Breast epithelium (tissue), 4 donors: ENCODE measurements around the gene KCNK10. TPM values are rescaled to one million over a fixed set of nuclear protein-coding genes. Genes with fewer than 3 reads are reported as not detected.

Experiments used
- DNase-seq, 2 donors: peaks; one replicate each; pipeline ENCODE4 v3.0.0-alpha.2; 2019; ENCODE audit warnings: low spot score in 2 of 2
- H3K27ac ChIP-seq, 2 donors: fragments of 200-600 bp; sonication (generic) in 1 of 2; one replicate each; pipeline ENCODE4 v1.5.1; 2016 to 2019; ENCODE audit warnings: mild to moderate bottlenecking in 1 of 2
- H3K27me3 ChIP-seq, 2 donors: fragments of 200-600 bp; sonication (generic) in 1 of 2; one replicate each; pipeline versions ENCODE4 v1.5.1 to v1.6.0; 2017 to 2019; ENCODE audit warnings: control low read depth in 1 of 2, mild to moderate bottlenecking in 1 of 2
- H3K36me3 ChIP-seq: fragments of 200-600 bp; one replicate; pipeline ENCODE4 v1.5.1; 2019
- H3K4me1 ChIP-seq, 2 donors: fragments of 200-600 bp; sonication (generic); one replicate each; pipeline ENCODE4 v1.5.1; 2016 to 2019; ENCODE audit warnings: control low read depth in 1 of 2
- H3K4me3 ChIP-seq, 3 donors: fragments of 200-600 bp; sonication (generic); 1 replicate in 2 of 3; 2 replicates in 1 of 3; pipeline ENCODE4 v1.5.1; 2016 to 2019; ENCODE audit warnings: mild to moderate bottlenecking in 3 of 3, moderate library complexity in 2 of 3
- H3K9me3 ChIP-seq, 2 donors: fragments of 200-600 bp; sonication (generic) in 1 of 2; one replicate each; pipeline ENCODE4 v1.5.1; 2016 to 2019; ENCODE audit warnings: control low read depth in 1 of 2
- POLR2A ChIP-seq: fragments of 450-650 bp; IDR thresholded peaks from one replicate; pipeline ENCODE4 v1.6.1; 2016; ENCODE audit warnings: antibody characterized with exemption, mild to moderate bottlenecking, moderate library complexity
- POLR2AphosphoS5 ChIP-seq, 3 donors: sonication (generic); formaldehyde crosslinking; IDR thresholded peaks; one replicate each; pipeline ENCODE4 v1.6.1; 2017; ENCODE audit warnings: antibody characterized with exemption in 3 of 3
- intact Hi-C: fragments of 100-400 bp; cut with DNase I; formaldehyde crosslinking; loops from one replicate; pipeline ENCODE4 v1.15.1; 2023; ENCODE audit warnings: low total_unique reads
- total RNA-seq, 3 donors: library from RNA; depleted of rRNA; stranded (reverse); fragments of >200 nt; gene quantifications; one replicate each; pipeline ENCODE4 v1.1.0, GENCODE V29; 2016
- TF ChIP-seq, protein P1 (sequence below), 3 donors: fragments of 450-650 bp; IDR thresholded peaks; one replicate each; pipeline ENCODE4 v1.5.1; 2016 to 2017; ENCODE audit warnings: antibody characterized with exemption in 3 of 3, mild to moderate bottlenecking in 3 of 3, moderate library complexity in 3 of 3

The KCNK10 gene
- total RNA-seq, 3 donors from 2014 or later = 0.33 TPM; not detected in 2

DNA sequence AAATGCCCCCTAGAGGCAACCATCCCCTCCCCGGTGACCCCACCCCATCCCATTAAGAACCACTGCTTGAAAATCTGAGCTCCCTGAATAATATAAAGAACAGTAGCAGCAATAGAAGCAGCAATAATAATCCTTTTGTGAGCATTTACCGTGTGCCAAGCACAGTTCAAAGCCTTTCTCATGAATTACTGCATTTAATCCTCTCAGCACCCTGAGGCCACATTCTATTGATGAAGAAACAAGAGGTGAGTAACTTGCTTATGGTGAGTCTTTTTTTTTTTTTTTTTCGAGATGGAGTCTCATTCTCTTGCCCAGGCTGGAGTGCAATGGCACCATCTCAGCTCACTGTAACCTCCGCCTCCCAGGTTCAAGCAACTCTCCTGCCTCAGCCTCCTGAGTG is 65.0 kb downstream of the KCNK10 start:
- Histone ChIP-seq H3K4me1 (no peaks in the 10 kb centered on the region), H3K4me3 (no peak overlapping the region), H3K36me3 (no peaks in the 10 kb centered on the region), H3K9me3 (no peaks in the 10 kb centered on the region), H3K27ac (peak overlapping the region in 1 of 2 donors; percentile 0), H3K27me3 (no peaks in the 10 kb centered on the region)
- intact Hi-C loops = no loop called here
- no peak for DNase-seq
- TF ChIP-seq POLR2AphosphoS5 (IDR thresholded peaks at IDR 0.05) (no peak), POLR2A (no peak)
- TF ChIP-seq, protein P1, sequence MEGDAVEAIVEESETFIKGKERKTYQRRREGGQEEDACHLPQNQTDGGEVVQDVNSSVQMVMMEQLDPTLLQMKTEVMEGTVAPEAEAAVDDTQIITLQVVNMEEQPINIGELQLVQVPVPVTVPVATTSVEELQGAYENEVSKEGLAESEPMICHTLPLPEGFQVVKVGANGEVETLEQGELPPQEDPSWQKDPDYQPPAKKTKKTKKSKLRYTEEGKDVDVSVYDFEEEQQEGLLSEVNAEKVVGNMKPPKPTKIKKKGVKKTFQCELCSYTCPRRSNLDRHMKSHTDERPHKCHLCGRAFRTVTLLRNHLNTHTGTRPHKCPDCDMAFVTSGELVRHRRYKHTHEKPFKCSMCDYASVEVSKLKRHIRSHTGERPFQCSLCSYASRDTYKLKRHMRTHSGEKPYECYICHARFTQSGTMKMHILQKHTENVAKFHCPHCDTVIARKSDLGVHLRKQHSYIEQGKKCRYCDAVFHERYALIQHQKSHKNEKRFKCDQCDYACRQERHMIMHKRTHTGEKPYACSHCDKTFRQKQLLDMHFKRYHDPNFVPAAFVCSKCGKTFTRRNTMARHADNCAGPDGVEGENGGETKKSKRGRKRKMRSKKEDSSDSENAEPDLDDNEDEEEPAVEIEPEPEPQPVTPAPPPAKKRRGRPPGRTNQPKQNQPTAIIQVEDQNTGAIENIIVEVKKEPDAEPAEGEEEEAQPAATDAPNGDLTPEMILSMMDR (IDR thresholded peaks at IDR 0.05) = no peak

DNA sequence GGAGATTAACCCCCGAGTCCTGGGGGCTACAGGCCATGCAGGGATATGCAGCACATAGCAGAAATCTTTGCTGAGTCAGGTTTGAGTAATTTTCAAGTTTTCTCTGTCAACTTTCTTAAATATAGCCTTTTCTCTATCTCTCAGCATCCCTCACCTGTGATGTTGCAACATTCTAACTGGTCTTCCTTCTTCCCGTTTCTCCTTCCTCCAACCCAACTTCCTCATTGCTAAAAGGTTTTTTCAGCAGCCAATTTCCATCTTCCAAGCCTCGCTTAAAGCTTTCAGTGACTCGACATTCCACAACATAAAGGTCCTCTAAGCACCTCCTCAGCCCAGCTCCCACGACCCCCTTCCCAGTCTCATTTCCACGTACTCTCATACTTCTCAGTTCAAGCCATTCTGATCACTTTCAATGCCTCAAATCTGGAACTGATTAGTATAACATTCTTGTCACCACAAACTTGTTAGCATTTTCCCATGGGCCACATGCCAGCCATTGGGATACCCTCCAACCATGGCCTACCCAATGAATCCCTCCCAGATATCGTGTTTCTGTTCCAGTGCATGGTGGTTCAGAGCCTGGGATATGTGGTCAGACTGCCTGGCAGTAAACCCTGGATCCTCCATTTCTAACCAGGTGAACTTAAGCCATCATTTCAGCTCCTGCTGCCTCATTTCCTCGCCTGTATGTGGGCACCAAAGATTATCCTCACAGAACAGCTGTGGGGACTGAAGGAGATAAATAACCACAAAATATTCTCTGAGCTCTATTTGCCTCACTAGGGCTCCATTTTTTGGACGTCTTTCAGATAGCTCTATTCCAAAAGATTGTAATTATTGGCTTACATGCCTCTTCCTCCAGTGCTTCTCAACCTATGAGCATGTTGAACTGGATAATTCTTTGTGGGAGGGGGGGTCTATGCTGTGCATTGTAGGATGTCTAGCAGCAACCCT is 65.8 kb downstream of the KCNK10 start:
- TF ChIP-seq, protein P1 (IDR thresholded peaks at IDR 0.05) = no peak
- TF ChIP-seq POLR2AphosphoS5 (IDR thresholded peaks at IDR 0.05) = no peak
- no peak for TF ChIP-seq POLR2A
- H3K4me3 ChIP-seq = no peak overlapping the region
- DNase-seq = no peak
- no peaks in the 10 kb centered on the region for H3K27me3 ChIP-seq
- peak overlapping the region in 1 of 2 donors; percentile 0 for H3K27ac ChIP-seq
- no peaks in the 10 kb centered on the region for H3K36me3 ChIP-seq
- no peaks in the 10 kb centered on the region for H3K4me1 ChIP-seq
- H3K9me3 ChIP-seq = no peaks in the 10 kb centered on the region
- intact Hi-C loops = no loop called here

DNA sequence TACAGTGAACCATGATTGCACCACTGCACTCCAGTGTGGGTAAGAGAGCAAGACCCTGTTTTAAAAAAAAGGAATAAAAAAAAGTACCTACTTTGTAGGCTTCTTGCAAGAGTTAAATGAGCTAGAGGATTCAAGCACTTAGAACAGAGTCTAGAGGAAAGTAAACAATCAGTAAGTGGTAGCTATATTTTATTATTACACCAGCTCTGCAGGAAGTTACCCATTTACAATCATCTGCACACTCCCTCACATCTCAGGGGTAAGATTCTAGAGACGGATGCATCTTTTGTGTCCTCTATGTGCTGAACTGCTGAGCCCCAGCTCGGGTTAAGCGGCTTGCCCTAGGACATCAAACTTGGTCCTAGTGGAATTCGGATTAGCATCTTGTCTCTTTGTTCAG is 67.3 kb downstream of the KCNK10 start:
- H3K27ac ChIP-seq = no peak overlapping the region
- no peak for DNase-seq
- intact Hi-C loops = no loop called here
- no peak overlapping the region for H3K4me3 ChIP-seq
- H3K4me1 ChIP-seq = no peaks in the 10 kb centered on the region
- H3K27me3 ChIP-seq = no peaks in the 10 kb centered on the region
- TF ChIP-seq, protein P1 (IDR thresholded peaks at IDR 0.05) = no peak
- H3K36me3 ChIP-seq = no peaks in the 10 kb centered on the region
- no peaks in the 10 kb centered on the region for H3K9me3 ChIP-seq

DNA sequence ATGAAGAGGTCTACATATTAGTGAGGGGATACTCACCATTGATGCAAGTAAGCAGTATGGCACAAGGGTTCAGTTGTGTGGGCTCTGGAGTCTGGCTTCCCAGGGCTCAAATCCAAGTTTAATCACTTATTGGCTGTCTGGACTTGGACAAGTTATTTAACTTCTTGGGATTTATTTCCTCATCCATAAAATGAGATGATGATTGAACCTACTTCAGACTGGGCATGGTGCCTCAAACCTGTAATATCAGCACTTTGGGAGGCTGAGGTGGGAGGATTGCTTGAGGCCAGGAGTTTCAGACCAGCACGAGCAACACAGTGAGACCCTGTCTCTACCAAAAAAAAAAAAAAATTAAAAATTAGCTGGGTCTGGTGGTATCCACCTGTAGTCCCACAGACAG is 67.9 kb downstream of the KCNK10 start:
- intact Hi-C loops = no loop called here
- H3K4me3 ChIP-seq = no peak overlapping the region
- DNase-seq = no peak
- no peaks in the 10 kb centered on the region for H3K4me1 ChIP-seq
- H3K36me3 ChIP-seq = no peaks in the 10 kb centered on the region
- H3K27me3 ChIP-seq = no peaks in the 10 kb centered on the region
- no peaks in the 10 kb centered on the region for H3K9me3 ChIP-seq
- no peak for TF ChIP-seq POLR2A
- no peak for TF ChIP-seq POLR2AphosphoS5 (IDR thresholded peaks at IDR 0.05)
- TF ChIP-seq, protein P1 (IDR thresholded peaks at IDR 0.05) = no peak
- H3K27ac ChIP-seq = no peak overlapping the region

- Histone ChIP-seq H3K4me1 (no peaks in the 10 kb centered on the region), H3K9me3 (no peaks in the 10 kb centered on the region), H3K4me3 (no peak overlapping the region), H3K36me3 (no peaks in the 10 kb centered on the region), H3K27ac (no peak overlapping the region), H3K27me3 (no peaks in the 10 kb centered on the region)
- intact Hi-C loops = no loop called here
- DNase-seq = no peak
- TF ChIP-seq, protein P1 (IDR thresholded peaks at IDR 0.05) = no peak
- TF ChIP-seq POLR2AphosphoS5 (IDR thresholded peaks at IDR 0.05) (no peak), POLR2A (no peak)
These were observed 70.6 kb downstream of the KCNK10 start for GRCh38 chr14:88252498-88252897.
